NCI-H82 (cell line): ENCODE data around the gene MICAL2.

ENCODE experiments used
- DNase-seq: peaks from one replicate; lab custom pipeline; 2025; lab: John Stamatoyannopoulos, UW

Gene MICAL2

GRCh38 chr11:12248330-12248729 is 137.9 kb downstream of the MICAL2 start:
- DNase-seq = peak; percentile 6

GRCh38 chr11:12249590-12250260 is 139.3 kb downstream of the MICAL2 start:
- DNase-seq = peak; percentile 65

GRCh38 chr11:12251666-12252560 is 141.5 kb downstream of the MICAL2 start:
- peak; percentile 84 for DNase-seq

- no peak for DNase-seq
These were observed 143.5 kb downstream of the MICAL2 start for GRCh38 chr11:12253843-12254281.

GRCh38 chr11:12258451-12258850 is 148.1 kb downstream of the MICAL2 start:
- DNase-seq = no peak

GRCh38 chr11:12259956-12260355 is 149.6 kb downstream of the MICAL2 start:
- DNase-seq = no peak

- no peak for DNase-seq
These were observed 150.5 kb downstream of the MICAL2 start for GRCh38 chr11:12260731-12261521.

GRCh38 chr11:12261551-12261950 is 151.2 kb downstream of the MICAL2 start:
- no peak for DNase-seq

- DNase-seq = no peak
These were observed 152.8 kb downstream of the MICAL2 start for GRCh38 chr11:12263141-12263693.

- DNase-seq = no peak
These were observed 154.0 kb downstream of the MICAL2 start for GRCh38 chr11:12264361-12264760.

- DNase-seq = no peak
These were observed 155.7 kb downstream of the MICAL2 start for GRCh38 chr11:12266132-12266531.

GRCh38 chr11:12266943-12267342 is 156.6 kb downstream of the MICAL2 start:
- DNase-seq = peak; percentile 38

- no peak for DNase-seq
These were observed 157.5 kb downstream of the MICAL2 start for GRCh38 chr11:12267921-12268320.

- peak; percentile 32 for DNase-seq
These were observed 158.7 kb downstream of the MICAL2 start for GRCh38 chr11:12269104-12269441.

GRCh38 chr11:12269446-12270214 is 159.2 kb downstream of the MICAL2 start:
- no peak for DNase-seq

GRCh38 chr11:12270215-12270797 is 159.9 kb downstream of the MICAL2 start:
- no peak for DNase-seq

GRCh38 chr11:12270817-12271216 is 160.4 kb downstream of the MICAL2 start:
- DNase-seq = no peak

GRCh38 chr11:12271241-12271640 is 160.9 kb downstream of the MICAL2 start:
- DNase-seq = no peak

GRCh38 chr11:12271826-12272366 is 161.5 kb downstream of the MICAL2 start:
- no peak for DNase-seq

- no peak for DNase-seq
These were observed 162.6 kb downstream of the MICAL2 start for GRCh38 chr11:12272821-12273617.
